Esophagus muscularis mucosa (tissue), 3 donors: Measurements from ENCODE around the gene CNOT6.

Source experiments
- CTCF ChIP-seq, 3 experiments: fragments of 200-600 bp in 2 of 3; fragments of 450-650 bp in 1 of 3; sonication (generic) in 2 of 3; IDR thresholded peaks; one replicate each; pipeline ENCODE4 v1.5.1; 2017 to 2019; ENCODE audit warnings: antibody characterized with exemption in 3 of 3, mild to moderate bottlenecking in 2 of 3, moderate library complexity in 1 of 3
- EP300 ChIP-seq: sonication (generic); formaldehyde crosslinking; IDR thresholded peaks from one replicate; pipeline ENCODE4 v1.6.1; 2017; ENCODE audit warnings: antibody characterized with exemption

GRCh38 chr5:180608572-180609310 is 114.6 kb downstream of the CNOT6 start:
- TF ChIP-seq CTCF (IDR thresholded peaks at IDR 0.05) (no peak), EP300 (no peak)
